Measurements from ENCODE around the gene PRDM4.
"Not testable (repeated sequence)": the region's sequence is repeated elsewhere in the genome, so short reads cannot be mapped to it uniquely, and the experiment has no call there.

- TF ChIP-seq KDM1A (IDR thresholded peaks at IDR 0.05; ENCODE audit: low read depth); ZSCAN20 (CRISPR knock-in tag; IDR thresholded peaks at IDR 0.05); USF2 (IDR thresholded peaks at IDR 0.05); CTCF (IDR thresholded peaks at IDR 0.05); RFX5 (IDR thresholded peaks at IDR 0.05); MYC (IDR thresholded peaks at IDR 0.05; ENCODE audit: borderline replicate concordance, low read length); RARB (CRISPR knock-in tag; IDR thresholded peaks at IDR 0.05): not testable (repeated sequence)
These were observed 33.6 kb downstream of the PRDM4 start for GRCh38 chr12:107727327-107727726.

All from A549 (cell line).